Measurements from ENCODE around the gene SLX9.

GRCh38 chr21:44910229-44911067, 29.4 kb upstream of the SLX9 start:
- TF ChIP-seq ZBTB43 (CRISPR knock-in tag; IDR thresholded peaks at IDR 0.05) (no peak), ZNF416 (CRISPR knock-in tag; IDR thresholded peaks at IDR 0.05) (no peak), CTCF (IDR thresholded peaks at IDR 0.05) (no peak), FOXJ3 (CRISPR knock-in tag; IDR thresholded peaks at IDR 0.05; ENCODE audit: borderline replicate concordance) (no peak), FOXP4 (CRISPR knock-in tag; IDR thresholded peaks at IDR 0.05) (no peak), MYBL2 (CRISPR knock-in tag; IDR thresholded peaks at IDR 0.05) (no peak), NFYB (CRISPR knock-in tag; conservative IDR thresholded peaks at IDR 0.05; ENCODE audit: low read depth) (no peak), NR2C2 (CRISPR knock-in tag; IDR thresholded peaks at IDR 0.05) (no peak)
